Neutrophil (primary cell): ENCODE measurements around the gene TRMO.

Experiments
- H3K27ac ChIP-seq: fragments of 200-600 bp; sonication (generic); 2 replicates; pipeline ENCODE4 v1.5.1; 2016; ENCODE audit warnings: mild to moderate bottlenecking, moderate library complexity
- H3K27me3 ChIP-seq: fragments of 200-600 bp; sonication (generic); 2 replicates; pipeline ENCODE4 v1.6.0; 2016; ENCODE audit warnings: mild to moderate bottlenecking
- H3K36me3 ChIP-seq: fragments of 200-600 bp; sonication (generic); 2 replicates; pipeline ENCODE4 v1.5.1; 2017
- H3K4me1 ChIP-seq, 2 experiments: fragments of 200-600 bp in 1 of 2; sonication (generic) in 1 of 2; 1 replicate in 1 of 2; 2 replicates in 1 of 2; pipeline versions ENCODE4 v1.5.1 to v1.6.1; 2013 to 2016; ENCODE audit warnings: low read depth in 1 of 2, low read length in 1 of 2, mild to moderate bottlenecking in 1 of 2, moderate library complexity in 1 of 2; ENCODE audit not compliant: control insufficient read depth in 1 of 2, insufficient read depth in 1 of 2
- H3K4me3 ChIP-seq, 2 experiments: fragments of 200-600 bp in 1 of 2; sonication (generic) in 1 of 2; 1 replicate in 1 of 2; 2 replicates in 1 of 2; pipeline ENCODE4 v1.5.1; 2013 to 2016; ENCODE audit warnings: low read depth in 1 of 2, low read length in 1 of 2, mild to moderate bottlenecking in 1 of 2, moderate library complexity in 1 of 2
- H3K9me3 ChIP-seq: fragments of 200-600 bp; sonication (generic); 2 replicates; pipeline ENCODE4 v1.5.1; 2016
- CTCF ChIP-seq: fragments of 200-600 bp; sonication (generic); IDR thresholded peaks from 2 replicates; pipeline ENCODE4 v1.5.1; 2016; ENCODE audit warnings: antibody characterized with exemption

TRMO gene

GRCh38 chr9:97891736-97892135 is 30.6 kb downstream of the TRMO start:
- Histone ChIP-seq H3K4me1 (peaks cover 2 to 10% of the 10 kb centered on the region in 2 experiments), H3K27ac (no peak overlapping the region), H3K36me3 (no peaks in the 10 kb centered on the region), H3K27me3 (no peaks in the 10 kb centered on the region), H3K4me3 (no peak overlapping the region), H3K9me3 (no peaks in the 10 kb centered on the region)
- TF ChIP-seq CTCF: no peak

- Histone ChIP-seq H3K4me3 (no peak overlapping the region), H3K27me3 (no peaks in the 10 kb centered on the region), H3K27ac (peak overlapping the region; percentile 37), H3K36me3 (no peaks in the 10 kb centered on the region), H3K4me1 (peaks cover 2 to 10% of the 10 kb centered on the region in 2 experiments), H3K9me3 (no peaks in the 10 kb centered on the region)
- peak; percentile 78 for TF ChIP-seq CTCF
Observed at GRCh38 chr9:97889941-97890887, 32.1 kb downstream of the TRMO start.

GRCh38 chr9:97880336-97880735 is 42.0 kb downstream of the TRMO start:
- H3K4me3 ChIP-seq: no peak overlapping the region
- peaks cover 7 to 12% of the 10 kb centered on the region in 2 experiments for H3K4me1 ChIP-seq
- TF ChIP-seq CTCF: no peak
- no peaks in the 10 kb centered on the region for H3K36me3 ChIP-seq
- H3K27me3 ChIP-seq: peaks cover 53% of the 10 kb centered on the region
- no peak overlapping the region for H3K27ac ChIP-seq
- H3K9me3 ChIP-seq: no peaks in the 10 kb centered on the region

- H3K36me3 ChIP-seq: no peaks in the 10 kb centered on the region
- peaks cover 7 to 12% of the 10 kb centered on the region in 2 experiments for H3K4me1 ChIP-seq
- no peak overlapping the region for H3K27ac ChIP-seq
- peaks cover 72% of the 10 kb centered on the region for H3K27me3 ChIP-seq
- TF ChIP-seq CTCF: no peak
- no peak overlapping the region for H3K4me3 ChIP-seq
- no peaks in the 10 kb centered on the region for H3K9me3 ChIP-seq
Observed at GRCh38 chr9:97876061-97876460, 46.2 kb downstream of the TRMO start.

- H3K9me3 ChIP-seq: no peaks in the 10 kb centered on the region
Observed at GRCh38 chr9:97875111-97875510, 47.2 kb downstream of the TRMO start.

More at GRCh38 chr9:97875111-97875510, 47.2 kb downstream of the TRMO start:
- Histone ChIP-seq H3K27ac (no peak overlapping the region), H3K4me3 (no peak overlapping the region), H3K4me1 (peaks cover 7 to 12% of the 10 kb centered on the region in 2 experiments), H3K36me3 (no peaks in the 10 kb centered on the region), H3K27me3 (peaks cover 72% of the 10 kb centered on the region)
- TF ChIP-seq CTCF: no peak
